Right lung (tissue), 5 donors: ENCODE results near the gene ZNF609. TPM values are rescaled to one million over a fixed set of nuclear protein-coding genes. Genes with fewer than 3 reads are reported as not detected.
A peak's percentile ranks its signal among the peaks of the same experiment; 100 is the strongest.
"Not testable (repeated sequence)": the region's sequence is repeated elsewhere in the genome, so short reads cannot be mapped to it uniquely, and the experiment has no call there.

Experiments used
- DNase-seq, 2 donors: peaks; one replicate each; pipeline ENCODE4 v3.0.0-alpha.2; 2013
- polyA plus RNA-seq, 5 donors: library from polyadenylated mRNA; unstranded; fragments of 120-200 nt; gene quantifications; one replicate each; pipeline versions ENCODE4 v1.2.1 to v1.2.3, GENCODE V29; 2013; ENCODE audit warnings: inconsistent platforms in 1 of 5, low replicate concordance in 1 of 5; ENCODE audit not compliant: insufficient read length in 5 of 5, insufficient read depth in 1 of 5

Gene ZNF609
- polyA plus RNA-seq, 5 donors, result 29.8 to 37.7 (median 36.1) TPM

DNA sequence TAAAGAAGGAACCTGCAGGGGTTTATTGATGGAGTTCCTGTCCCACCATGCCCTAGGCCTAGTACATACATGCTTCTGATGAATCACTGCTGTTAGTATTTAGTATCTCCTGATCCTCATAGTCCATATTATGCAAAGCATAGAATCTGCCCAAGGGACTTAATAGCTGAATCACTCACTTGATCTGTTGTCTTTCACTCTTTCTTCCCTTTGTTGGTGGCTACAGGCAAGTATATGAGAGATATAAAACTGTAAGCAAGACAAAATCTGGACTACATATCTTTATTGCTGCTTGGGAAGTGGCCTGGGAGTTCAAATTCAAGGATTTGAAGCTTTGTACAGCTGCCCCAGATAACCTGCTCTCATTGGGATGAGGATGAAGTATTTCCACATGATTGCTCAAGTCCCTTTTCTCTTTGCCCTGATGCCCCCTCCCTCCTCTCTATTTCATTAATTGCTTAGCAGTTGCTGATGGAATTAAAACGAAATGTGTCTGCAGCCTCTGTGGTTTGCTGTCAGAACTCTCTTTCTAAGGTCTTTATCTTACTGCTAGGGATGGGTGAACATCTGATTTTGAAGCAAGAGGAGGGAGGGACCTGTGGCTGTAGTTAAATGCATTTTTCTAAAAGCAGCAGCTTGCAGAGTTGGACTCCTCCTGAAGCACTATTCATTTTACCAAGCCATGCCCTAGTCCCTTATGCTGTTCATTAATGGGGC, 114.1 kb downstream of the ZNF609 start:
- DNase-seq, result no peak

DNA sequence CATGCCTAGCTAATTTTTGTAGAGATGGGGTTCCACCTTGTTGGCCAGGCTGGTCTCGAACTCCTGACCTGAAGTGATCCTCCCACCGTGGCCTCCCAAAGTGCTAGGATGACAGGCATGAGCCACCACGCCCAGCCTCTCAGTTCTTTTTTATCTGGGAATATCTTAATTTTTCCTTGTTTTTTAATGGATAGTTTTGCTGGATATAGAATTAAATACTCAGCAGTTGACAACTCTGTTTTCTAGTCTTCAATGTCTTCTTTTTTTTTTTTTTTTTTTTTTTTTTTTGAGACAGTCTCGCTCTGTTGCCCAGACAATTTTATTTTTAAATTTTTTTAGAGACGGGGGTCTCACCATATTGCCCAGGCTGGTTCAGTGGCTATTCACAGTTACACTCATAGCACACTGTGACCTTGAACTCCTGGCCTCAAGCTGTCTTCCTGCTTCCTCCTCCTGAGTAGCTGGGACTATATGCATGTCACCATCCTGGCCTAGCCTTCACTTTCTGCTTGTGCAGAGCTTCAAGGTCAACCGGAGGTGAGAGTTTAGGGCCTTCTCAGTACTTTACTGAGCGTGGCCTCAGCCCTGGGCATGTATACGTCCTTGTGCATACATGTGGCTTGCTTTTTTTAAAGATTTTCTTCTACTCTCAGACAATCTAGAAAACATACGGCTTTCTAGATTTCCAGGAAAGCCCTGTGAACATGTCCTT, 120.5 kb downstream of the ZNF609 start:
- no peak for DNase-seq

DNA sequence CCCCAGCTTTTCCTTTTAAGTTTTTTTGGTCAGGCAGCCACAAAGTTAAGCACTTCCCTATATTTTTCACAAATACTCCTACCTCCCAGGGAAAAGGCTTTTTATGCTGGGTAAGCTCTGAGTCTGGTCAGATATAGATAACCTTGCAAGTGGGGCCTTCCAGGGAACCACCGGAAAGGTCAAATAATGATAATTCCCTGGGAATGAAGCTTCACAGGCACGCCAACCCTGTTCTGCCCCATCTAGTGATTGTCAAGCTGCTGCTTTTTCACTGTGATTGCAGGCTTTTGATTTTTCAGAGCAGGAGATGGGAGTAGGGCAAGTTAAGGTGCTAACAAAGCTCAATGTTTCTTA, 121.0 kb downstream of the ZNF609 start:
- DNase-seq, result no peak

DNA sequence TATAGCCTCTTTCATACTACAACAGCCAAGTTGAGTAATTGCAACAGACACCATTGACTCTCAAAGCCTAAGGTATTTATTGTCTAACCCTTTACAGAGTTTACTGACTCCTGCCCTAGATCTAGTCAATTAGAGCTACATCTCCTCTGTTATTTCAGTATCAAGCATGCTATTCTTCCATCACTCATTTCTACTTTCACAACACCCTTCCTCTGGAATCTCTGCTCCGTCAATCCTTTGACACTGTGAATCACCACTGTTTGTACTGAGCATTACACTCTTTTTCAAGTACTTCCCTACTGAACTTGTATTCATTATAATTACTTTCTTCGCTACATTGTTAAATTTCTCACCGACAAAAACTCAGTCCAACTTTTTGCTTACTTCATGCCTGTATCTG, 121.8 kb downstream of the ZNF609 start:
- DNase-seq, result no peak

DNA sequence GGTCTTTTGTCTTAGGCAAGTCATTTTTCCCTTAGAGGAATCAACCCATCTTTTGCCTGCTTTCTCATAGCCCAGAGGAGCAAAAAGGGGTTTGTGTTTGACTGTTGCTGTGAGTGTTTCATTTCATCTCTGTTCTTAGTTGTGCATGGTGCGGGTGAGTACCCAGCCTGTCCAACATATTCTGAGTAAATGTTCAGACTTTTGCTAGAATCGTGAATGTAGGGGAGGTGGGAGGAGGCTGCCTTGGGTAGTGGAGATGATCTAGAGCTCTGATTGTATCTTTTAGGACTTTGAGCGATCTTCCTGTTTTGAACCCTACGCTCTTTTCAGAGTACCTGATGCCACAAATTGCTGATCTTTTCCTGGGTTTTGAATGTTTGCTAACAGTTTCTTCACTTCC, 123.1 kb downstream of the ZNF609 start:
- no peak for DNase-seq

DNA sequence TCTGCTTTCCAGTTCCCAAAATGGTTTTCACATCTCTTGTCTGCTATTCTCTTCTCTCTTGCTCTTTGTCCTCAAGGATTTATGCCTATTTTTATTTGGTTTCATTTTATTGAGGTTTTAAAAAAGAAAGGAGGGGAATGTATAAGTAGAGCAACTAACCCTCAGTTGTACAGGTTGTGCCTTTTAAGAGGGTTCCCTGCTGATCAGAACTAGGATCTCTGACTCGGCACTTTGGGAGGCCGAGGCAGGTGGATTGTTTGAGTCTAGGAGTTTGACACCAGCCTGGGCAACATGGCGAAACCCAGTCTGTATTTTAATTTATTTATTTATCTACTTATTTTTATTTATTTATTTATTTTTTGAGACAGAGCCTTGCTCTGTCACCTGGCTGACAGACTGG, 123.6 kb downstream of the ZNF609 start:
- DNase-seq, result no peak

DNA sequence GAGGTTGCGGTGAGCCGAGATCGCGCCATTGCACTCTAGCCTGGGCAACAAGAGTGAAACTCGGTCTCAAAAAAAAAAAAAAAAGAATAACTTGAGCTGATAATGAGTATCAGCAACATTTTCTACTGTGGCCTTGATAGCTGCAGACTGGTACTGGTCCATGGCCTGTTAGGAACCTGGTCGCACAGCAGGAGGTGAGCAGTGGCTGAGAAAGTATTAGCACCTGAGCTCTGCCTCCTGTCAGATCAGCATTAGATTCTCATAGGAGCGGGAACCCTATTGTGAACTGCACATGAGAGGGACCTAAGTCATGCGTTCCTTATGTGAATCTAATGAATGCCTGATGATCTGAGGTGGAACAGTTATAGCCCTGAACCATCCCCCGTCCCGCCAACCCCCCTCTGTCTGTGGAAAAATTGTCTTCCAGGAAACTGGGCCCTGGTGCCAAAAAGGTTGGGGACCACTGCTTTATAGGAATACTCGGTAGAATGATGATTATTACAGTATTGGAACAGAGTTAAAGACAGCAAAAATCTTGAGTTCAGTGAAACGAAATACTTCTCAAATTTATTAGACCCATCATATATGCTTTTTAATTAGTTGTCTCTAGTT, 126.0 kb downstream of the ZNF609 start:
- no peak for DNase-seq

DNA sequence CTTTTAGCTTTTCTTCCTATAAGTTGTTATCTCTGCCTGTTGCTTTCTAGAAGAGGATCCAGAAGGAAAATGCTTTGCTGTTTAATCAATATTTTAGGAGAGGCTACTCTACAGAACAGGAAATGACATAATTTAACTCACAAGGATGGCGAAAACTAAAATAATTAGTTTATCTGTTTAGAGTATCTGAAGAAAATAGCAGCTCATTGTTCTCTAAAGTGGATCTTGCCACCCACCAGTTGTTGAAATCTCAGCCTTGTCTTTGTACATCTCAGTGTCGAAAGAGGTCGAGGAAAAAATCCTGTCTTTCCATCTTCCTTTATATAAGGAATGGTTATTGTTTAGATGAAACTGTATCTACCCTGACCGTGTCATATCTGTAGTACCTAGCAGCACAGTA, 126.6 kb downstream of the ZNF609 start:
- DNase-seq, result no peak

DNA sequence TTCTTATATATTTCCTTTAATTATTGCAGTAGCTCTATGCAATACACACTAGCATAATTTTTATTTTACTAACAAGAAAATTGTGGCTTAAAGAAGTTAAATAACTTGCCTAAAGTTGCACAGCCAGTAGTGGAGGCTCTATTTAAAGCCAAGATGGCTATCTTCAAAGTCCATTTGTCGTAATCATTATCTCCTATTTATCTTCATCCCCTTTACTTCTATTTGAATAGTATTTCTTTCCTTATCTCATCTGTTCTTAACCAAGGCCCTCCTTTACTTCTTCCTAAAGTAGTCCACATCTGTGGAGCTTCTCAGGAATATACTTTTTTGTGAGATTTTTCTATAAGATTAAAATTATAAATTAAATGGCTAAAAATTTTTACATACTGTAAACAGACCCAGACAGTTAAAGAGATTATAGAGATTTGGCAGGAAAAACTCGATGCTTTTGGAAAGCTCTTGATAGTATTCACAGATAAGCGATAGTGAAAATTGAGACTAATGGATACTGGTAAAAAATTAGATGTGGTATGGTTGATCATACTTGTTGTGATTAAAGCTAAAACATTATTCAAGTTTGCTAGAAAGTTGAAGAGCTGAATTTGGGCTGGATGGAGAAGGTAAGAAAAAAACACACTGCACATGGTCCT, 129.2 kb downstream of the ZNF609 start:
- no peak for DNase-seq

DNA sequence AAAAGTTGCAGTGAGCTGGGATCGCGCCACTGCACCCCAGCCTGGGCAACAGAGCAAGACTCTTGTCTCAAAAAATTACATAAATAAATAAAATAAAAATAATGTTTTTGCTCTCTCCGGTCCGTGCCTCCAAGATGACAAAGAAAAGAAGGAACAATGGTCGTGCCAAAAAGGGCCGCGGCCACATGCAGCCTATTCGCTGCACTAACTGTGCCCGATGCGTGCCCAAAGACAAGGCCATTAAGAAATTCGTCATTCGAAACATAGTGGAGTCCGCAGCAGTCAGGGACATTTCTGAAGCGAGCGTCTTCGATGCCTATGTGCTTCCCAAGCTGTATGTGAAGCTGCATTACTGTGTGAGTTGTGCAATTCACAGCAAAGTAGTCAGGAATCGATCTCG, 132.5 kb downstream of the ZNF609 start:
- DNase-seq, result not testable (repeated sequence)

DNA sequence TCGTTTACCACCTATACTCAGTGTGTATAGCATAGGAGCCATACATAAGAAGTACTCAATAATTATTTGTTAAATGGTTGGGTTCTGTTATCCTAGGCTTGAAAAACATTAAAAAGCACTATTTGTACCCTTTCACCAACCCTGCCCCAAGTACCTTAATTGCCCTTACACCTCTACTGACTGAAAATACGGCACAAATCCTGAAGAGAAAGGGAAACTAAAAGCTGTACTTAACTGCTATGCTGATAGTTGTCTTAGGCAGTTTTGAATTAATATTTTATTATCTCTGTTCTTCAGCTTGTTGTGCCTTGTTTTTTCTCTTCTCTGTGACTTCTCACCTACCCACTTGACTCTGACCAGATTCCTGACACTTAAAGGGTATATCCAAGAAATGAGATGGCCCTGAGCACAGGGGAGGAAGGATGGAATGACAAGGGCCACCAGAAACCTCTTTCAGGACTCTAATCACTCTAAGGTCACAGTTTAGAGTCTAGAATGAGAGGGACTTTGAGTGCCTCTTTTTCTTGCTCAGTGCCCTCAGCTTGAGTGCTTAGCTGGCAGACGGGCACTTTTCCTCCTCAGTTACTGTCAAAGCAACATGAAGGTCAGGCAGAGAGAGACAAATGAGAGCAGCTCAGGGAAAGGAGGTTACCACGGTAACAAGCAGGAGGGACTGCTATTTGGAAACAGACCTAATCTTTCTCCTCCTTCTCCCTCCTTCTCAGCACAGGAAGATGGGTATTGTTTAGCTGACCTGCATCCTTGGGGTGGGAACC, 136.5 kb downstream of the ZNF609 start:
- DNase-seq, result peak in 1 of 2 donors; percentile 39

DNA sequence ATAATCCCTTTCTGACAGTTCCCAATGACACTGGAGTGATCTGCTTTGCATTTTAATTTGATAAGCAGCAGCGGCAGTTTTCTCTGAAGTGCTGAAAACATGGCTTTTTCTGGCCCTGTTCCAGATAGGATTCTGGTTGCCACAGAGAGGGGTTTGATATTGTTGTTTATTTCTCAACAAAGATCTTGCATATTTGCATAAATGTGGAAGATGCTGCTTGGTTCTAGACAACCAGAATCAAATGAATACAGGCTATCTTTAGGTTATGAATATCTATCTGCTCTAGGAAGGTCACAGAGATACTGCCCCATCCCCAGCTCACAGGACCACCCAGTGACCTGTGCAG, 137.1 kb downstream of the ZNF609 start:
- DNase-seq, result peak in 1 of 2 donors; percentile 46

DNA sequence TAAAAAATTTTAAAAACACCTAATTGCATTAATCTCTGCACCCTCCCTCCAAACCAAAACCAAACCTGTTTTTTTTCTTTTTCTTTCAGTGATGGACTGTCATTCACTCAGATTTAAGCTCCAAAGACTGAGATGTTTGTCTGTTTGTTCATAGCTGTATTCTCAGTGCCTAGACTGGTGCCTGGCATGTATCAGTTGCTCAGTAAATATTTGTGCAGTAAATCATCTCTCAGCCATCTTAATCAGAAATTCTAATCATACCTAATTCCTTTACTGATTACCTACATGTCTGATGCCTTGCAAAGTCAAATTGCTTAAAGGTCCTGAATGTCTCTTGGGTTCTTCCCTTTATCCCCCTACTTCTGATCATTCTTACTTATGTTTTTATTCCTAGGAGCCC, 138.8 kb downstream of the ZNF609 start:
- DNase-seq, result no peak

DNA sequence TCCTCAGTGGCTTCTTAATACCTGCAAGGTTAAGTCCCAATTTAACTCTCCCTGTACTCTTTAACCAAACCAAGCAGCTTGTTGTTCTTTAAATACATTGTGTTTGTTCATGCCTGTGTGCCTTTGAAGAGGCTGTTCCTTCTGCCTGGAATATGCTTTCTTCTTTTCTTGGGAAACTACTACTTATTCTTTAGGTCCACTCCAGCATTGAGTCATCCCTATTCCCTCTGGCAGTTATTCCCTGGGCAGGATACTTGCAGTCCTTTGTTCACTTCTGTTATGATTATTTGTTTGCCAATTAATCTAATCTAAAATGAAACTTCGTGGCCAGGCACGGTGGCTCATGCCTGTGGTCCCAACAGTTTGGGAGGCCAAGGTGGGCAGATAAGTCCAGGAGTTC, 139.3 kb downstream of the ZNF609 start:
- DNase-seq, result no peak

DNA sequence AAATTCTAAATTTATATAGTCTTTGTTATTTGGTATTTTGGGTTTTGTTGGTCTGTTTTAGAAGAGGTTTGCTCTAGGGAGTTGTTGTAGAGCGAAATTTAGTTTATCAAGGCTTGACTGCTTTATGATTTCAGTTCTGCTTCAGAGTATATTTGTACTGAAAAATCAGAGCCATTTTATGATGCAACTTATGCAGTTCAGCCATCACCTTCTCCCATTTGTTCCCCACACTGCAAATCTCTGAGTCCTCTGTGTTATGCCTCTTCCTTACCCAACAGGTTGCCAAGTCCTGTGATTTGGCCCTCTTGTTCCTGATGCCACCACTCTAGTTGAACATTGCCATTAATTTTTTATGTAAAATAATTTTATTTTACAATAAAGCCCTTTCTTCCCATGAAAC, 140.4 kb downstream of the ZNF609 start:
- DNase-seq, result no peak

DNA sequence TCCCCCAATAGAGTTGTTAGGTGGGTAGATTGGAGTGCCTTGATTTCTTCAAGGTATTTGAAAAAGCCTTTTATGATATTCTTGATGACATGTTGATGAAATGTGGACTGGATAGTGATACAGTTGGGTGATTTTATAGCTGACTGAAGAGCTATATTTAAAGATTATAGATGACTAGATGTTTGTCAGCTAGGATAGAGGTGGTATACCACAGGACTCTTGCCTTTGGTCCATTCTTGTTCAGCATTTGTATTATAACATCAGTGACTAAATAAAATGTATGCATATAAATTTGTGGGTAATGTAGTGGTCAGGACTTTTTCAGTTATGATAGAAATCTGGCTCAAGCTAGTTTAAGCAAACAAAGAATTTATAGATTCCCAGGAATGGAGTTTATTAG, 143.9 kb downstream of the ZNF609 start:
- DNase-seq, result no peak

DNA sequence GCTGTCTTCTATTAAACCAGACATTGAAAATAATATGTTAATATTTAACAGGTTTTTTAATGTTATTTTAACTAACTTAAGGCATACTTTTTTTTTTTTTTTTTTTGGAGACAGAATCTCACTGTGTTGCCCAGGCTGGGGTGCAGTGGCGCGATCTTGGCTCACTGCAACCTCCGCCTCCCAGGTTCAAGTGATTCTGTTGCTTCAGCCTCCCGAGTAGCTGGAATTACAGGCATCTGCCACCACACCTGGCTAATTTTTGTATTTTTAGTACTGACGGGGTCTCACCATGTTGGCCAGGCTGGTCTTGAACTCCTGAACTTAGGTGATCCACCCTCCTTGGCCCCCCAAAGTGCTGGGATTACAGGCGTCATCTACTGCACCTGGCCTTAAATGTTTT, 147.0 kb downstream of the ZNF609 start:
- DNase-seq, result not testable (repeated sequence)

DNA sequence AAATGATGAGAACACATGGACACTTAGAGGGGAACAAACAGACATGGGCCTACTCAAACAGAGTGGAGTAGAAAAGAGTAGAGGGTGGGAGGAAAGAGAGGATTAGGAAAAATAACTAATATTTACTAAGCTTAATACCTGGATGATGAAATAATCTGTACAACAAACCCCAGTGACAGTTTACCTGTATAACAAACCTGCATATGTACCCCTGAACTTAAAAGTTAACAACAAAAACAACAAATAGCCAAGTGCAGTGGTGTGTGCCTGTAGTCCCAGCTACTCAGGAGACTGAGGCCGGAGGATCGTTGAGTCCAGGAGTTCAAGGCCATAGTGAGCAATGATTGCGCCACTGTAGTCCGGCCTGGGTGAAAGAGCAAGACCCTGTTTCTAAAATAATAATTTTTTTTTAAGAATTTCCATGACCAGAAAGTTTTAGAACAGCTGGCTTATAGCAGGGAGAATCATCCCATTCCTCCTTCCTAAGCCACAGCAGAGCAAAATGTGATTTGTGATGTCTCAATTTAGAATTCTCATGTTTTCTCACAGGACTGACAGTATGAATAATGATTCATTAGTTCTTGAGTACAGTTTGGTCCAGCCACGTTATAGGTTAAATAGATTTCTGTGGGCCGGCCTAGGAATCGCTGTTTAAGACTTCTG, 150.0 kb downstream of the ZNF609 start:
- no peak for DNase-seq

DNA sequence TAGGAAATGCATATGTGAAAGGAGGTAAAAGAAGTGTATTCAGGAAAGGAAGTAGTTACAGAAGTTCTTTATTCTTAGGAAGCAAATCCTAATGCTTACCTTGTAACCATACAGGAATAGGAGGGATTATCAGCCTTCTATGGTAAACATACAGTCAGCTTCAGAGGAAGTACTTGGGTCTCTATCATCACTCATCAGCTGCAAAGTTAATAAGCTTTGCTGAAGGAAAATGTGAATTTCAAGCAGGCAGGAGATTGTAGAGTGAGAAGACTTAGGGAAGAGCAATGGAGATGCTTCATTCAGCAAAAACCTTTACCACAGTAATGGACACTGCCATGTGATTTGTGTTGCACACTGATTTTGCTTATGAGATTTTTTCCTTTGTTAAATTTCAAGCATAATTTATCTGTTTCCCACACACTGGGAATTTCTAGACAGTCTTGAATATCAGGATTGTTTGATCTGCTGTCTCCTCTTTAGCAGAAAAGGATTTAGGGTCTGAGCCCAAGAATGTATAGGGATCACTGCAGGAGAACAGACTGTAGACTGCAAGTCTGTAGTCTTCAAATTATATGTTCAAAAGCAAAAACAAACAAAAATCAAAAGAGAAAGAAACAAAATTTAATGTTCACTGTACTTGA, 150.8 kb downstream of the ZNF609 start:
- DNase-seq, result no peak

DNA sequence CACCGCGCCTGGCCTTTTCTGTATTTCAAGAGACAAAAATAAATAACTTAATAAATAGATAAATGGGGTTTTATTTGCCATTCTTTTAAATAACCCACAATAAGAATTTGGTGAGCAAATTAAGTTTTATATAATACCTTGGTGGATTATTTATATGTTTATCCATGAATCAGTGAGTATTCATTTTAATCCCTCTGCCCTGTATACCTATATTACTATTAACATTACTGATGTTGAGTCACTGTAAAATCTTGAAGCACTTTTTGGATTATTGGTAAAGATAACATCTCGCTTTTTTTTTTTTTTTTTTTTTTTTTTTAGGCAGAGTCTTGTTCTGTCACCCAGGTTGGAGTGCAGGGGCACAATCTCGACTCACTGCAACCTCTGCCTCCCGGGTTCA, 154.1 kb downstream of the ZNF609 start:
- no peak for DNase-seq

DNA sequence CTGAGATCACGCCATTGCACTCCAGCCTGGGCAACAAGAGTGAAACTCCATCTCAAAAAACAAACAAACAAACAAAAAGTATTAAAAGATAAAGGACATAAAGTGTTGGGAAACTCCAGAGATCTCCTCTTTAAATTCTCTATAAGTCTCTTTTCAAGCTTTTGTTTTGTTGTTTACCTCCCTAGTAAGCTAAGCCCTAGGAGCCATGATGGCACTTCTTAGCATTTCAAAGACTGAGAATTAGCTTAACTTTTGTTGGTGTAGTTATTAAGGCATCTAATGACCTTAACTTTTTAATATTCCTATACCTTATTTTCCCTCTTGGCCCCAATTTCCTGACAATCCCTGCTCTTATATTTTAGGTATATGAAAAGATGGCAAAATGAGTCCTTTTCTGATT, 157.3 kb downstream of the ZNF609 start:
- DNase-seq, result no peak
